ENCODE results near the gene IFT81.

IFT81 gene

GRCh38 chr12:110149086-110149660 lies 25.0 kb downstream of the IFT81 start:
- DNase-seq: no peak

GRCh38 chr12:110156766-110157165 lies 32.6 kb downstream of the IFT81 start:
- no peak for DNase-seq

GRCh38 chr12:110157539-110157938 lies 33.4 kb downstream of the IFT81 start:
- no peak for DNase-seq

GRCh38 chr12:110159671-110160245 lies 35.6 kb downstream of the IFT81 start:
- no peak for DNase-seq

GRCh38 chr12:110165540-110166159 lies 41.5 kb downstream of the IFT81 start:
- DNase-seq: no peak

GRCh38 chr12:110168732-110169455 lies 44.7 kb downstream of the IFT81 start:
- no peak for DNase-seq

GRCh38 chr12:110170535-110171185 lies 46.5 kb downstream of the IFT81 start:
- DNase-seq: no peak

GRCh38 chr12:110171186-110171538 lies 47.0 kb downstream of the IFT81 start:
- no peak for DNase-seq

- no peak for DNase-seq
Observed at GRCh38 chr12:110171636-110172035, 47.5 kb downstream of the IFT81 start.

- no peak for DNase-seq
Observed at GRCh38 chr12:110174373-110174996, 50.3 kb downstream of the IFT81 start.

- DNase-seq: no peak
Observed at GRCh38 chr12:110175201-110175600, 51.0 kb downstream of the IFT81 start.

- DNase-seq: no peak
Observed at GRCh38 chr12:110176745-110177144, 52.6 kb downstream of the IFT81 start.

GRCh38 chr12:110179291-110179690 lies 55.1 kb downstream of the IFT81 start:
- DNase-seq: no peak

GRCh38 chr12:110180591-110181005 lies 56.4 kb downstream of the IFT81 start:
- DNase-seq: no peak

GRCh38 chr12:110182281-110182680 lies 58.1 kb downstream of the IFT81 start:
- no peak for DNase-seq

- peak in 31 of 51 donors; percentile 0 to 71 (median 28) for DNase-seq
Observed at GRCh38 chr12:110183386-110183785, 59.2 kb downstream of the IFT81 start.

- DNase-seq: no peak
Observed at GRCh38 chr12:110185626-110186025, 61.5 kb downstream of the IFT81 start.

GRCh38 chr12:110186059-110186458 lies 61.9 kb downstream of the IFT81 start:
- no peak for DNase-seq

- no peak for DNase-seq
Observed at GRCh38 chr12:110193196-110193595, 69.0 kb downstream of the IFT81 start.

- no peak for DNase-seq
Observed at GRCh38 chr12:110197003-110197402, 72.8 kb downstream of the IFT81 start.

GRCh38 chr12:110198386-110198785 lies 74.2 kb downstream of the IFT81 start:
- no peak for DNase-seq
